Activated CD4-positive, alpha-beta T cell treated with anti-CD3 and anti-CD28 coated beads, Interleukin-2, amount 10 ng/mL, durations not matched to agents 7 days and 5 days (primary cell): ENCODE results near the gene PARD3B. TPM values are rescaled to one million over a fixed set of nuclear protein-coding genes. Genes with fewer than 3 reads are reported as not detected.

Experiments used
- CTCF ChIA-PET: fragments of 350-600 bp; sonication (Branson Sonifier 250); formaldehyde crosslinking; loops from one replicate; lab custom pipeline; 2021; ENCODE audit warnings: antibody characterized with exemption; lab: Charles Lee
- POLR2A ChIA-PET: fragments of 350-600 bp; sonication (Branson Sonifier 250); formaldehyde crosslinking; loops from one replicate; lab custom pipeline; 2021; ENCODE audit warnings: antibody characterized with exemption; lab: Charles Lee
- DNase-seq: peaks from one replicate; pipeline ENCODE4 v3.0.0-alpha.2; 2020
- H3K27ac Mint-ChIP-seq: one replicate; pipeline ENCODE4 v1.8.0; 2021; ENCODE audit warnings: mild to moderate bottlenecking, moderate library complexity, mixed read lengths
- H3K27me3 Mint-ChIP-seq: one replicate; pipeline ENCODE4 v1.8.0; 2021; ENCODE audit warnings: mixed read lengths
- H3K36me3 Mint-ChIP-seq: one replicate; pipeline ENCODE4 v1.8.0; 2021; ENCODE audit warnings: low read depth, mixed read lengths
- H3K4me1 Mint-ChIP-seq: one replicate; pipeline ENCODE4 v1.8.0; 2021; ENCODE audit warnings: mixed read lengths
- H3K4me3 Mint-ChIP-seq: one replicate; pipeline ENCODE4 v1.8.0; 2021; ENCODE audit warnings: mild to moderate bottlenecking, moderate library complexity, mixed read lengths
- H3K9me3 Mint-ChIP-seq: one replicate; pipeline ENCODE4 v1.8.0; 2021; ENCODE audit warnings: mixed read lengths
- total RNA-seq, 2 experiments: library from RNA; stranded (reverse); gene quantifications; one replicate each; pipeline ENCODE4 v1.2.3, GENCODE V29; 2021

Gene PARD3B
- total RNA-seq, 2 experiments from 2014 or later = 0.50 to 0.77 TPM

DNA sequence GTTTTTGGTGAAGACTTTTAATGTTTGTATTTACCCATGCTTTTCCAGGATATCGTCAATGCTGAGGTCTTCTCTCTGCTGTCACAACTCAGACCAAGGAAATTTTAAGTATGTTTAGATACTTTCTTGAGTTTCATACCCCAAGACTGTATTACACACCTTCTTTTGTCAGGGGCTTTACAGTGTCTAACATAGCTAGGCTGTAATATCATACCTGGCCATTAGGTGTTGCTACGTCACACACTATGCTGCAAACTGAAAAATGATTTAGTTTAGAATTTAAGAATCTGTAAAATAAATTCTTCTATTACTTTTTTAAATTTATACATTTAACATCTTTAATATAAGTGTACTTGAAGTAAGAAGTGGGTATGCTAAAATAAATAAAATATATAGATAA is 778.7 kb downstream of the PARD3B start:
- CTCF ChIA-PET = interaction anchor here (0.6 to 1.3 kb wide), 2 partner anchors 321 to 352 kb away, joined by 4 read pairs; no protein-coding TSS in a partner anchor
- H3K9me3 Mint-ChIP-seq = peaks cover 9% of the 10 kb centered on the region
- POLR2A ChIA-PET = no interaction called here
- no peak for DNase-seq
- peaks cover 7% of the 10 kb centered on the region for H3K27me3 Mint-ChIP-seq
- H3K4me3 Mint-ChIP-seq = no peak overlapping the region
- no peak overlapping the region for H3K27ac Mint-ChIP-seq
- no peaks in the 10 kb centered on the region for H3K36me3 Mint-ChIP-seq
- H3K4me1 Mint-ChIP-seq = no peaks in the 10 kb centered on the region

DNA sequence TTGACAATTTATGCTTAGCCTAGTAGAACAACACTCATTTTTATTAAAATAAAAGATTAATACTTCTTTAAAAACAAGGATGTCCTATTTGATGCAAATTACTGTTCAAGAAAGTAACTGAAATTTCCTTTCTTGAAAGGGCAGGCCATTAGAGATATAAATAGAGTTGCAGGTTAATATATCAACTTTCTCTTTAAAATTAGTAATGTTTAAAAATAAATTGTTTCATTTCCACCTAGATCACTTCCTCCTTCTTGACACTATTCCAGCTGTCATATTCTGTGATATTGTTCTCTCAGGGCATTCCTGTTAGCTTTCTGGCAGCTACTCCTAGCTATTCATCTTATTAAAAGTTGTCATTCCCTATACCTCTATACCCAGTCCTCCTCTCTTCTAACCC is 779.1 kb downstream of the PARD3B start:
- Mint-ChIP-seq H3K9me3 (peaks cover 8% of the 10 kb centered on the region), H3K36me3 (no peaks in the 10 kb centered on the region), H3K4me3 (no peak overlapping the region), H3K27me3 (peaks cover 7% of the 10 kb centered on the region), H3K4me1 (no peaks in the 10 kb centered on the region), H3K27ac (no peak overlapping the region)
- ChIA-PET CTCF (interaction anchor here (0.6 to 1.3 kb wide), 2 partner anchors 321 to 352 kb away, joined by 4 read pairs; no protein-coding TSS in a partner anchor), POLR2A (no interaction called here)
- no peak for DNase-seq

DNA sequence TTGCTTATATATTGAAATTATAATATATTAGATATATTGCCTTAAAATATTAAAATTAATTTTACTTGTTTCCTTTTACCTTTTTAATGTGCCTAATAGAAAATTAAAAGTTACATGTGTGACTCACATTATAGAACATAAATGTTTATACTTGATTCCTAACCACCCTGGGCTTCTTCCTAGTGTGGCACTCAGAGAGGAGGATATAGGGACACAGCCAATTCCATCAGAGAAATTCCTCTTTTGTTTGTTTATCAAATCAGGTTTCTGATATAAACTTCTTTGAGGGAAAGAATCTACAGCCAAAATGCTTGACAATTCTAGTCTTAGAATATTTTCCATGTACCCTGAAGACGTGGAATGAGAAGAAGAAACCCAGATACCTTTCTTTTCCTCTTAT is 788.1 kb downstream of the PARD3B start:
- CTCF ChIA-PET = no interaction called here
- no peak for DNase-seq
- H3K9me3 Mint-ChIP-seq = peaks cover 12% of the 10 kb centered on the region
- peaks cover 2% of the 10 kb centered on the region for H3K27me3 Mint-ChIP-seq
- no peak overlapping the region for H3K27ac Mint-ChIP-seq
- POLR2A ChIA-PET = no interaction called here
- peaks cover 5% of the 10 kb centered on the region for H3K36me3 Mint-ChIP-seq
- H3K4me3 Mint-ChIP-seq = no peak overlapping the region
- H3K4me1 Mint-ChIP-seq = no peaks in the 10 kb centered on the region

DNA sequence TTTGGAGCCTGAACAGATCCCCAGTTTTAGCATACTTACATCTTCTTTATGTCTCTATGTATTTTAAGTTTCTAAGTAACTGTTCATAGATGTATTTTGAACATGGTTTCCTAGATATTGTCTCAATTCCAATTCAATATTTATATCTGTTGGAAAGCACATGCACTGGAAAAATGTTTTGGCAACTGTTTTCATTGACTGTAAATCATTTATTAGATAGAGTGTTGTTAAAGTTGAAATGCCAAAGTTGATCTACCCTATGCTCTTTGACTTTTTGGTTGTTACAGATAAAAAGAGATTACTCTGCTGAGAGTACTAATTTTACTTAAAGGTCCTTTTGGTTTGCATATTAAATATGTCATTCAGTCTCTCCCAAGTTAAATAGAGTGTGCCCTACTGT is 792.0 kb downstream of the PARD3B start:
- ChIA-PET POLR2A (no interaction called here), CTCF (no interaction called here)
- H3K4me3 Mint-ChIP-seq = no peak overlapping the region
- no peaks in the 10 kb centered on the region for H3K4me1 Mint-ChIP-seq
- peaks cover 12% of the 10 kb centered on the region for H3K9me3 Mint-ChIP-seq
- peaks cover 5% of the 10 kb centered on the region for H3K36me3 Mint-ChIP-seq
- no peak for DNase-seq
- H3K27ac Mint-ChIP-seq = no peak overlapping the region
- H3K27me3 Mint-ChIP-seq = no peaks in the 10 kb centered on the region

DNA sequence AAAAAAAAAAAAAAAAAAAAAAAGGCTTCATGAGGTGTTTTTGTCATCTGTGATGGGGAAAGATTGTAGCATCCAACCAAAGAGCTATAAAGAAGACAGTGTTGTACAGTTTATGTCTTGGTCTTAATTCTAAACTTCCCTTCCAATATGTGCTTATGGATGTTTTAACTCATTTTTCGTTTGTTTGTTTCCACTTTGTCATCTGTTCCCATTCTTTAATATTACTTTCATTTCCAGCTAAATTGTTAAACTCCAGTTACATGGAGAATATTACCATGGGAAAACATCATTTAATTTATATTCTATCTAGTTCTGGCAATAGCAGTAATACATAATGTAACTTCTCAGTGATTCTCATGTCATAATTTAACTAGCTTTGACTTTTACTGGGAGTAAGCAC is 792.9 kb downstream of the PARD3B start:
- CTCF ChIA-PET = interaction anchor here (0.5 kb wide), 1 partner anchor 440 kb away, joined by 4 read pairs; no protein-coding TSS in a partner anchor
- Mint-ChIP-seq H3K27ac (no peak overlapping the region), H3K36me3 (peaks cover 5% of the 10 kb centered on the region), H3K27me3 (no peaks in the 10 kb centered on the region), H3K4me1 (no peaks in the 10 kb centered on the region), H3K9me3 (peaks cover 12% of the 10 kb centered on the region), H3K4me3 (no peak overlapping the region)
- DNase-seq = no peak
- POLR2A ChIA-PET = no interaction called here

DNA sequence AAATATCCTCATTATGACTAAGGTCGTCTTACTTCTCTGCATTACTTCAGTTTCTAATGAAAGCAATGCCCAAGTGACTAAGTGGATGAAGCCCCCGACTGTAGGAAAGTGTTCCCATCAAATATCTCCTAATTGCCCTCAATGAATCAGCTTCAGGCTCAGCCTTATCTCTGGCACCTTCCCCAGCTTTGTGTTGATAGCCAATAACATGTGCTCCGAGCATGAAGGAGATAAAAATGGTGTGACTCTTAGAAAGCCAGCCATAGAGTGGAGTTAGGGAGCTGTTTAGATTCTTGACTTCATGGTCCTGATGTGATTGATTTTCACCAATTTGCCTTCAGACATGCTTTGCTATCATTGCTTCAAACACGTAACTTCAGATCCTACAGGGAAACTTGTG is 797.8 kb downstream of the PARD3B start:
- ChIA-PET POLR2A (no interaction called here), CTCF (no interaction called here)
- Mint-ChIP-seq H3K4me3 (no peak overlapping the region), H3K27ac (no peak overlapping the region), H3K27me3 (peaks cover under 1% of the 10 kb centered on the region), H3K9me3 (no peaks in the 10 kb centered on the region), H3K4me1 (no peaks in the 10 kb centered on the region), H3K36me3 (no peaks in the 10 kb centered on the region)
- no peak for DNase-seq

DNA sequence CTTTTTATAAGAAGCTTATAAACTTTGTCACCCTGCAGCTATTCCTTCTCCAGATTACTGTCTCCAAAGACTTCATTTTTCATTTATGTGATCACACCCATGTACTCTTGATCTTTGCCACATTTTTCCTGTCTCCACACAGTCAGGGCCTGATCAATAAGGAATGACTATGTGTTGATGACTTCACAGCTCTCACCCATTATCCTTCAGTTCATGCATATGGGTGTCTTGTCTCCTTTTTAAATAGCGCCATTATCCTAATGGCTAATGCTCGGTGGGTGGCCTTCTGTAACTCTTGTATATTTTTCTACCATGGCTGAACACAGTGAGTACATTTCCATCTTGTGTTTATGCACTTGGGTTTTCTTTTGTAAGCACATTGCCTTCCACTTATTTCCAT is 801.4 kb downstream of the PARD3B start:
- Mint-ChIP-seq H3K36me3 (no peaks in the 10 kb centered on the region), H3K27ac (no peak overlapping the region), H3K4me1 (no peaks in the 10 kb centered on the region), H3K4me3 (no peak overlapping the region), H3K27me3 (peaks cover 5% of the 10 kb centered on the region), H3K9me3 (no peaks in the 10 kb centered on the region)
- DNase-seq = no peak
- ChIA-PET POLR2A (no interaction called here), CTCF (interaction anchor here (0.7 kb wide), 1 partner anchor 609 kb away, joined by 3 read pairs; no protein-coding TSS in a partner anchor)

DNA sequence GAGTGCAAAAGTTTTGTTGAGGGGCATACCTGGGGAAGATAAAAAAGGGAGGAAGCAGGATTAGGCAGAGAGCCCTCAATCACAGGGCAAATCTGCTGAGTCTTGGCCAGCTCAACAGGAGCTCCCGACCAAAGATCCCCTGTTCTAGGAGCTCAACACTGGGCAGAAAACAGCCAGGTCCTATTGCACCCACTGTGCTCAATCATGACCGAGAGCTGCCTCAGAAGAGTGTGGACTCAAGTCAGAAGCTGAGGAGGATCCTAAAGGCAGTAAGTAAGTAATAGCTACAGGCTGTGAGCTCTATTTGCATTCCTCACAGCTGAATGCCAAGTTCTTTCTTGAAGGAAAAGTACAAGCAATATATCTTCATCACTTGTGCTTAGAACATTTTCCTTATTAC is 802.6 kb downstream of the PARD3B start:
- CTCF ChIA-PET = interaction anchor here (0.5 kb wide), 1 partner anchor 116 kb away, joined by 3 read pairs; no protein-coding TSS in a partner anchor
- H3K4me3 Mint-ChIP-seq = no peak overlapping the region
- H3K9me3 Mint-ChIP-seq = no peaks in the 10 kb centered on the region
- POLR2A ChIA-PET = no interaction called here
- no peak overlapping the region for H3K27ac Mint-ChIP-seq
- no peaks in the 10 kb centered on the region for H3K36me3 Mint-ChIP-seq
- no peaks in the 10 kb centered on the region for H3K4me1 Mint-ChIP-seq
- DNase-seq = no peak
- peaks cover 7% of the 10 kb centered on the region for H3K27me3 Mint-ChIP-seq

DNA sequence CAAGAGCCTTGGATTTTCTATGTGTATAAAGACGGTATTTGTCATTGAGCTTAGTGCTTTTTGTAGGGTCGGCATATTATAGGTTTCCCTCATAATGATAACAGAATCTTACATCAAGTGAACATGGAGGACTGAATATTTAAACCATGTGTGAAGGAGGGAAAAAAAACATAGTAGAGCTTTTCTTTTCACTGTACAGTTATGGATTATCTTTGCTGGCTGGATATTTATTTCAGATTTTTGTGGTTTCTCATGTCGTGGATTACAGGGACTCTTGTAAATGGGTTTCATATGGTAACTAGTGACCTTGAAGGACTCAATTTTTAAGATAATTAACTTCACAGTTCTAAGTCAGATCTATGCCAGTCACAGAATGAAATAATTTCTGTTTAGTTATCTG is 806.8 kb downstream of the PARD3B start:
- Mint-ChIP-seq H3K27ac (no peak overlapping the region), H3K36me3 (peaks cover 3% of the 10 kb centered on the region), H3K27me3 (peaks cover 7% of the 10 kb centered on the region), H3K4me1 (no peaks in the 10 kb centered on the region), H3K4me3 (no peak overlapping the region), H3K9me3 (peaks cover 3% of the 10 kb centered on the region)
- DNase-seq = no peak
- CTCF ChIA-PET = interaction anchor here (0.6 kb wide), 1 partner anchor 158 kb away, joined by 4 read pairs; no protein-coding TSS in a partner anchor
- POLR2A ChIA-PET = interaction anchor here (0.7 kb wide), 1 partner anchor 438 kb away, joined by 4 read pairs; no protein-coding TSS in a partner anchor

DNA sequence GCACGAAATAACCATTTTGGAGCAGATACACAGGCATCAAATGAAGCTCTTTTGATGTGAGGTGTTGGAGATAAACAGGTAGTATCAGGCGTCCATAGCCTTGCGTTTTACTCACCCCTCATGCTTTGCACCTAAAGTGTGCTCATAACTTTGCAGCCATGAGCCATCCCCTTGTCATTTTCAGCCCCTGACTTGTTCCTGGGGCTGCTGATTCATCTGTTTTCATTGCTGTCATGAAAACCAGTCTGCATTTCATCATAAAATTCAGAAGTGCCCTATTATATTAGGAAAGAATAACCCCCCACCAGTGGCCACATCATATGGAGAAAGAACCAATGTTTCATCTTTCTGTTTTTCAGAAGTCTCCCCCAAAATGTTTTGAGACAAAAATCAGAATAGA is 807.3 kb downstream of the PARD3B start:
- H3K4me3 Mint-ChIP-seq = no peak overlapping the region
- POLR2A ChIA-PET = interaction anchor here (0.7 kb wide), 1 partner anchor 438 kb away, joined by 4 read pairs; no protein-coding TSS in a partner anchor
- no peak for DNase-seq
- H3K27me3 Mint-ChIP-seq = peaks cover 7% of the 10 kb centered on the region
- peaks cover 3% of the 10 kb centered on the region for H3K36me3 Mint-ChIP-seq
- no peaks in the 10 kb centered on the region for H3K4me1 Mint-ChIP-seq
- peaks cover 3% of the 10 kb centered on the region for H3K9me3 Mint-ChIP-seq
- no peak overlapping the region for H3K27ac Mint-ChIP-seq
- CTCF ChIA-PET = no interaction called here

DNA sequence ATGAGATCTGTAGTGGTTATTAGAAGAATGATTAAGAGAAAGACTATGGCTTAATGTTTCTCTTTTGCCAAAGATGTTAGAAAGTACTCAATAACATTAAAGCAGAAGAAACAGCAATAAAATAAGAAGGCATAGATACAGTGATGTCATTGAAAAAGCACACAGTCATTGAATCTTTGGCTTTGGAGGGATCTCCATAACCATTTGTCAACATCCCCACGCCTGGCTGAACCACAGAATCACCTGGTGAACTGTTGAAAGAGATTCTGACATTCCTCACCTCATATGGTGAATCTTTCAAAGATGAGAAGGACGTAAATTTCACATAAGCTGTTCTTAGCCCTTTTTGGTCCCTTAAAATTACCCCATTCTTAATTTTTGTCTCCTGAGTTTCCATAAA is 812.5 kb downstream of the PARD3B start:
- peaks cover 8% of the 10 kb centered on the region for H3K27me3 Mint-ChIP-seq

DNA sequence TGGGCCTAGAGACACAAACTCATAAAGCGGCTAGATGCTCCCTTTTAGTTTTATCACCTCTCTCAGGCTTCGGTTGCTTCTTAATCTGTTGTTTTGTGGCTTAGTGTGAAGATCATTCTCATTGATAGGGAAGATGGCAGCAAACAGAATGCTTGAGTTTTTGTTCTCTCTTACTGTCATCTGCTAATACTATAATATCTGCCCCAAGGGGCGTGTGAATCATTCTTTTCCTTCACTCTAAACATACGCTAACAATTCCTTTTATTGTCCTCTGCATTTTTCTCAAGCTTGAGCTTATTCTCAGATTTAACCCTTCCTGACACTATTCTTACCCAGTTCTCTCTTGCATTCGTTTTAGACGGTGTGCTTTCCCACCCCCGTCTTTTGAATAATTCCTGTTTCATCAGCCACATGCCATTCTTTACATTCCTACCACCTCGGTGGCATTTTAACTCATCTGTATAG is 813.1 kb downstream of the PARD3B start:
- Mint-ChIP-seq H3K9me3 (peaks cover 3% of the 10 kb centered on the region), H3K4me3 (no peak overlapping the region), H3K36me3 (peaks cover 3% of the 10 kb centered on the region), H3K27me3 (peaks cover 8% of the 10 kb centered on the region), H3K4me1 (no peaks in the 10 kb centered on the region), H3K27ac (no peak overlapping the region)
- DNase-seq = no peak
- ChIA-PET CTCF (no interaction called here), POLR2A (no interaction called here)

More for the DNA sequence above, 812.5 kb downstream of the PARD3B start:
- Mint-ChIP-seq H3K4me1 (no peaks in the 10 kb centered on the region), H3K4me3 (no peak overlapping the region), H3K36me3 (peaks cover 3% of the 10 kb centered on the region), H3K27ac (no peak overlapping the region), H3K9me3 (peaks cover 3% of the 10 kb centered on the region)
- ChIA-PET POLR2A (no interaction called here), CTCF (interaction anchor here (0.7 kb wide), 1 partner anchor 754 kb away, joined by 3 read pairs; no protein-coding TSS in a partner anchor)
- DNase-seq = no peak

DNA sequence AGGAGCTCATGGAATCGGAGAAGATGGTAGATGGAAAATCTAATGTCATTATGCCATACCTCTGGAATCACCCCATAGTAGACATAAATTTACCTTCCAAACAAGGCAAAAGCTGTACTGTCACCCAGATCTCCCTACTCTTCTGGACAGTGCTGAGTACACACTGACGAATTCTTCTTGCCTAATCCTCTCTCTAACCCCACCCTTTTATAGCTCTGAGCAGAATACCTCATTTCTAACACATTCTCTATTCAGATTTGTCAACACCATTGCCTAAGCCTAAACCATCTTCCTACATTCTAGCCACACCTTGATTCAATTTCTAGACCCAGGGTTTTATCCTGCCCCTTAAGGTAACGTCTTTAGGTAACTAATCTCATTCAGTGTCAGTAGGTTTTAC is 816.0 kb downstream of the PARD3B start:
- H3K36me3 Mint-ChIP-seq = no peaks in the 10 kb centered on the region
- CTCF ChIA-PET = no interaction called here
- H3K27ac Mint-ChIP-seq = no peak overlapping the region
- DNase-seq = no peak
- no peaks in the 10 kb centered on the region for H3K4me1 Mint-ChIP-seq
- no peak overlapping the region for H3K4me3 Mint-ChIP-seq
- POLR2A ChIA-PET = no interaction called here
- H3K9me3 Mint-ChIP-seq = no peaks in the 10 kb centered on the region
- peaks cover 8% of the 10 kb centered on the region for H3K27me3 Mint-ChIP-seq

DNA sequence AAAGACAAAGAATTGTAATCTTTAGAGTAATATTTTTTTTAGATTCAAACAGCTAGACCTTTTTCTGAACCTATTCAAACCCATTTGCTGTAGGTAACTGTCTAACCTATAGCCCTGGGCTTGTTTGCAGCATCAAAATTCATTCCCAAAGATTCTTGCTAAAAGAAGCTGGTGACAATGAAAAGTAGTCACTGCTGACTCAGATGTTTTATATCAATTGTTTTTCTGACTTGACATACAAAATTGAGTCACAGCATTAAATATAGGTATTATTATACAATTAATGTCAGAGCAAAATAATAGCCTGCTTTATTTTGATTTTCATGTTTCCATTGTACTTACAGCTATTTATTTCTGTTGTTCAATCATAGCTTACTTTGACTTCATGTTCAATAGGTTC is 816.7 kb downstream of the PARD3B start:
- Mint-ChIP-seq H3K9me3 (no peaks in the 10 kb centered on the region), H3K4me3 (no peak overlapping the region), H3K4me1 (no peaks in the 10 kb centered on the region), H3K27ac (no peak overlapping the region), H3K27me3 (peaks cover 8% of the 10 kb centered on the region), H3K36me3 (no peaks in the 10 kb centered on the region)
- DNase-seq = no peak
- CTCF ChIA-PET = no interaction called here
- POLR2A ChIA-PET = no interaction called here
